HepG2 (cell line): Measurements from ENCODE around the gene CTIF. TPM values are rescaled to one million over a fixed set of nuclear protein-coding genes. Genes with fewer than 3 reads are reported as not detected.

Experiments
- ARNT2 ChIP-seq: sonication (generic); formaldehyde crosslinking; IDR thresholded peaks from 2 replicates; pipeline ENCODE4 v1.8.0; 2022; ENCODE audit warnings: mild to moderate bottlenecking, low read depth, missing genetic modification reagents, moderate library complexity
- EEA1 ChIP-seq: sonication (generic); formaldehyde crosslinking; IDR thresholded peaks from 2 replicates; pipeline ENCODE4 v1.5.1; 2020; ENCODE audit warnings: mild to moderate bottlenecking, missing genetic modification reagents, borderline replicate concordance
- JUND ChIP-seq: sonication (generic); formaldehyde crosslinking; IDR thresholded peaks from 2 replicates; pipeline ENCODE4 v1.8.0; 2022; ENCODE audit warnings: mild to moderate bottlenecking, missing genetic modification reagents
- MTF1 ChIP-seq: sonication (generic); formaldehyde crosslinking; IDR thresholded peaks from 2 replicates; pipeline ENCODE4 v1.5.0; 2020; ENCODE audit warnings: missing genetic modification reagents
- NR3C1 ChIP-seq: sonication (generic); formaldehyde crosslinking; IDR thresholded peaks from 2 replicates; pipeline ENCODE4 v1.4.0; 2020; ENCODE audit warnings: missing genetic modification reagents
- TMF1 ChIP-seq: sonication (generic); formaldehyde crosslinking; IDR thresholded peaks from 2 replicates; pipeline ENCODE4 v1.8.1; 2022; ENCODE audit warnings: low read depth, missing genetic modification reagents
- ZBTB20 ChIP-seq: sonication (generic); formaldehyde crosslinking; IDR thresholded peaks from 2 replicates; pipeline ENCODE4 v1.8.1; 2023; ENCODE audit warnings: missing genetic modification reagents, low read depth, mild to moderate bottlenecking, borderline replicate concordance
- ZFX ChIP-seq: sonication (generic); formaldehyde crosslinking; IDR thresholded peaks from 2 replicates; pipeline ENCODE4 v1.4.0; 2020; ENCODE audit warnings: mild to moderate bottlenecking, low read depth, missing genetic modification reagents, moderate library complexity
- ZNF101 ChIP-seq: sonication (generic); formaldehyde crosslinking; IDR thresholded peaks from 2 replicates; pipeline ENCODE4 v1.4.0; 2020; ENCODE audit warnings: mild to moderate bottlenecking, low read depth, missing genetic modification reagents, borderline replicate concordance
- ZNF556 ChIP-seq: sonication (generic); formaldehyde crosslinking; IDR thresholded peaks from 2 replicates; pipeline ENCODE4 v1.4.0; 2020; ENCODE audit warnings: mild to moderate bottlenecking, missing genetic modification reagents, borderline replicate concordance
- ZNF776 ChIP-seq: sonication (generic); formaldehyde crosslinking; IDR thresholded peaks from 2 replicates; pipeline ENCODE4 v1.4.0; 2020; ENCODE audit warnings: mild to moderate bottlenecking, missing genetic modification reagents
- polyA plus RNA-seq, 8 experiments: library from polyadenylated mRNA; depleted of rRNA in 3 of 8; stranded (reverse) in 7 of 8; unstranded in 1 of 8; fragments of >200 nt; fragmentation: Illumina TruSeq in 4 of 8; extraction: Trizol in 4 of 8; gene quantifications; 2 replicates each; pipeline versions ENCODE4 v1.2.1 to v1.2.3, GENCODE V29; 2011 to 2016; ENCODE audit warnings: low read depth in 4 of 8, missing spikeins in 1 of 8, mixed read lengths in 1 of 8; ENCODE audit not compliant: insufficient read depth in 1 of 8
- total RNA-seq, 5 experiments: library from RNA; depleted of rRNA; stranded (reverse); fragments of >200 nt; fragmentation: Illumina TruSeq; extraction: Trizol; gene quantifications; 2 replicates each; pipeline ENCODE4 v1.2.3, GENCODE V29; 2016; ENCODE audit warnings: low read depth in 1 of 5
- TF ChIP-seq, protein P1 (sequence below): sonication (generic); formaldehyde crosslinking; IDR thresholded peaks from 2 replicates; pipeline ENCODE4 v1.5.1; 2020; ENCODE audit warnings: missing genetic modification reagents, mild to moderate bottlenecking, borderline replicate concordance
- TF ChIP-seq, protein P2 (sequence below), 2 experiments: IDR thresholded peaks; 2 replicates each; pipeline ENCODE4 v1.6.1; 2011 to 2012; ENCODE audit warnings: low read length in 2 of 2, borderline replicate concordance in 1 of 2, low read depth in 1 of 2, mild to moderate bottlenecking in 1 of 2, moderate library complexity in 1 of 2
- TF ChIP-seq, protein P3 (sequence below): sonication (generic); formaldehyde crosslinking; IDR thresholded peaks from one replicate; pipeline ENCODE4 v1.5.1; 2020; ENCODE audit warnings: mild to moderate bottlenecking, missing genetic modification reagents; ENCODE audit errors: not compliant biosample characterization

CTIF gene
- total and polyA plus RNA-seq, 2 of the 13 experiments (the other 11 are each of a cell fraction or from before 2014, with no cell fraction given) = 18.2 to 28.0 TPM

DNA sequence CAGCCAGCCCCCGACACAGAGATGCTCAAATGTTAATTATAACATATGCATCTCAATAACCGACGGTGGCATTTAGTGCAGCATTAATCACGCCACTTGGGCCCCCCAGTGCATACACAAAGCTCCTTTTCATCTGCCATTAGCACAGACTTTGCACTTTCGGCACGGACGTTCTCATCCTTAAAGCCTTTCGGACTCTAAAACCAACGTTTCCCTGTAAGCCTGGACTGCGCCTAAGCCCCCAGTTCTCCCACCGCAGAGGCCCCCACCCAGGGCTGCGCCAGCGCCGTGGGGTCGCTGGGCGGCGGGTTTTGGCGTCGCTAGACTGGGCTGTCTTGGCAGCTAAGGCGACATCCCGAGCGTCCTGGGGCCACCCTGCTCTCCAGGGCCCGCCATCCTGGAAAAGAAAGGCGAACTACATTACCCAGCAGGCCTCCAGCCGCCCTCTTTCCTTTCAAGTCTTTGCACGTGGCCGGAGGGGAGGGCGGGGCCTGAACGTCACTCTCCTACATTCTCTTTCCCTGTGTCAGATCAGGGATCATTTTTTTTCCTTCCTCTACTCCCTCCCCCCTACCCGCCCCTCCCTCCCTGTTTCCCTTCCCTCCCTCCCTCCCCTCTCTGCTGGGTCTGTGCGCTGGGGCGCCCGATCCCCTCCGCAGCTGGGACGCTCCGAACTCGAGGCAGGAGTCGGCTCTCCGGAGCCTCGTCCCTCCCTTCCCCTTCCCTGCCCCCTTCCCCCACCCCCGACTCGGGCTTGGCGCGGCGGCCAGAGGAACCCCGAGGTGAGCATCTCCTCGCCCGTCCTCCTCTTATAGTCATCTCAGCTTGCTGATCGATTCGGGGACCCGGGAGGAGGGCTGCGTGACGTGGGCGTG is at the start of gene CTIF (continued):
- TF ChIP-seq, protein P1, sequence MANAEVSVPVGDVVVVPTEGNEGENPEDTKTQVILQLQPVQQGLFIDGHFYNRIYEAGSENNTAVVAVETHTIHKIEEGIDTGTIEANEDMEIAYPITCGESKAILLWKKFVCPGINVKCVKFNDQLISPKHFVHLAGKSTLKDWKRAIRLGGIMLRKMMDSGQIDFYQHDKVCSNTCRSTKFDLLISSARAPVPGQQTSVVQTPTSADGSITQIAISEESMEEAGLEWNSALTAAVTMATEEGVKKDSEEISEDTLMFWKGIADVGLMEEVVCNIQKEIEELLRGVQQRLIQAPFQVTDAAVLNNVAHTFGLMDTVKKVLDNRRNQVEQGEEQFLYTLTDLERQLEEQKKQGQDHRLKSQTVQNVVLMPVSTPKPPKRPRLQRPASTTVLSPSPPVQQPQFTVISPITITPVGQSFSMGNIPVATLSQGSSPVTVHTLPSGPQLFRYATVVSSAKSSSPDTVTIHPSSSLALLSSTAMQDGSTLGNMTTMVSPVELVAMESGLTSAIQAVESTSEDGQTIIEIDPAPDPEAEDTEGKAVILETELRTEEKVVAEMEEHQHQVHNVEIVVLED (CRISPR knock-in tag) = peak; percentile 36; the same call in 1 of the 2 replicates
- TF ChIP-seq ZBTB20 (CRISPR knock-in tag) = no peak
- TF ChIP-seq ZNF556 (CRISPR knock-in tag) = no peak
- TF ChIP-seq ZNF776 = no peak
- TF ChIP-seq NR3C1 (CRISPR knock-in tag) = no peak
- TF ChIP-seq EEA1 (CRISPR knock-in tag) = no peak
- peak; percentile 71 for TF ChIP-seq ZFX
- TF ChIP-seq JUND (CRISPR knock-in tag) = no peak
- TF ChIP-seq TMF1 (CRISPR knock-in tag) = no peak
- TF ChIP-seq MTF1 (CRISPR knock-in tag) = no peak
- TF ChIP-seq, protein P2, sequence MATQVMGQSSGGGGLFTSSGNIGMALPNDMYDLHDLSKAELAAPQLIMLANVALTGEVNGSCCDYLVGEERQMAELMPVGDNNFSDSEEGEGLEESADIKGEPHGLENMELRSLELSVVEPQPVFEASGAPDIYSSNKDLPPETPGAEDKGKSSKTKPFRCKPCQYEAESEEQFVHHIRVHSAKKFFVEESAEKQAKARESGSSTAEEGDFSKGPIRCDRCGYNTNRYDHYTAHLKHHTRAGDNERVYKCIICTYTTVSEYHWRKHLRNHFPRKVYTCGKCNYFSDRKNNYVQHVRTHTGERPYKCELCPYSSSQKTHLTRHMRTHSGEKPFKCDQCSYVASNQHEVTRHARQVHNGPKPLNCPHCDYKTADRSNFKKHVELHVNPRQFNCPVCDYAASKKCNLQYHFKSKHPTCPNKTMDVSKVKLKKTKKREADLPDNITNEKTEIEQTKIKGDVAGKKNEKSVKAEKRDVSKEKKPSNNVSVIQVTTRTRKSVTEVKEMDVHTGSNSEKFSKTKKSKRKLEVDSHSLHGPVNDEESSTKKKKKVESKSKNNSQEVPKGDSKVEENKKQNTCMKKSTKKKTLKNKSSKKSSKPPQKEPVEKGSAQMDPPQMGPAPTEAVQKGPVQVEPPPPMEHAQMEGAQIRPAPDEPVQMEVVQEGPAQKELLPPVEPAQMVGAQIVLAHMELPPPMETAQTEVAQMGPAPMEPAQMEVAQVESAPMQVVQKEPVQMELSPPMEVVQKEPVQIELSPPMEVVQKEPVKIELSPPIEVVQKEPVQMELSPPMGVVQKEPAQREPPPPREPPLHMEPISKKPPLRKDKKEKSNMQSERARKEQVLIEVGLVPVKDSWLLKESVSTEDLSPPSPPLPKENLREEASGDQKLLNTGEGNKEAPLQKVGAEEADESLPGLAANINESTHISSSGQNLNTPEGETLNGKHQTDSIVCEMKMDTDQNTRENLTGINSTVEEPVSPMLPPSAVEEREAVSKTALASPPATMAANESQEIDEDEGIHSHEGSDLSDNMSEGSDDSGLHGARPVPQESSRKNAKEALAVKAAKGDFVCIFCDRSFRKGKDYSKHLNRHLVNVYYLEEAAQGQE (IDR thresholded peaks at IDR 0.05; ENCODE audit: borderline replicate concordance in 1 of 2, low read depth in 1 of 2, low read length in 2 of 2) = peak in 1 of 2 experiments; percentile 59; a peak in 1 of 4 replicates
- no peak; the same call in 1 of the 2 replicates for TF ChIP-seq ARNT2 (CRISPR knock-in tag)
- TF ChIP-seq ZNF101 (CRISPR knock-in tag) = no peak
- TF ChIP-seq, protein P3, sequence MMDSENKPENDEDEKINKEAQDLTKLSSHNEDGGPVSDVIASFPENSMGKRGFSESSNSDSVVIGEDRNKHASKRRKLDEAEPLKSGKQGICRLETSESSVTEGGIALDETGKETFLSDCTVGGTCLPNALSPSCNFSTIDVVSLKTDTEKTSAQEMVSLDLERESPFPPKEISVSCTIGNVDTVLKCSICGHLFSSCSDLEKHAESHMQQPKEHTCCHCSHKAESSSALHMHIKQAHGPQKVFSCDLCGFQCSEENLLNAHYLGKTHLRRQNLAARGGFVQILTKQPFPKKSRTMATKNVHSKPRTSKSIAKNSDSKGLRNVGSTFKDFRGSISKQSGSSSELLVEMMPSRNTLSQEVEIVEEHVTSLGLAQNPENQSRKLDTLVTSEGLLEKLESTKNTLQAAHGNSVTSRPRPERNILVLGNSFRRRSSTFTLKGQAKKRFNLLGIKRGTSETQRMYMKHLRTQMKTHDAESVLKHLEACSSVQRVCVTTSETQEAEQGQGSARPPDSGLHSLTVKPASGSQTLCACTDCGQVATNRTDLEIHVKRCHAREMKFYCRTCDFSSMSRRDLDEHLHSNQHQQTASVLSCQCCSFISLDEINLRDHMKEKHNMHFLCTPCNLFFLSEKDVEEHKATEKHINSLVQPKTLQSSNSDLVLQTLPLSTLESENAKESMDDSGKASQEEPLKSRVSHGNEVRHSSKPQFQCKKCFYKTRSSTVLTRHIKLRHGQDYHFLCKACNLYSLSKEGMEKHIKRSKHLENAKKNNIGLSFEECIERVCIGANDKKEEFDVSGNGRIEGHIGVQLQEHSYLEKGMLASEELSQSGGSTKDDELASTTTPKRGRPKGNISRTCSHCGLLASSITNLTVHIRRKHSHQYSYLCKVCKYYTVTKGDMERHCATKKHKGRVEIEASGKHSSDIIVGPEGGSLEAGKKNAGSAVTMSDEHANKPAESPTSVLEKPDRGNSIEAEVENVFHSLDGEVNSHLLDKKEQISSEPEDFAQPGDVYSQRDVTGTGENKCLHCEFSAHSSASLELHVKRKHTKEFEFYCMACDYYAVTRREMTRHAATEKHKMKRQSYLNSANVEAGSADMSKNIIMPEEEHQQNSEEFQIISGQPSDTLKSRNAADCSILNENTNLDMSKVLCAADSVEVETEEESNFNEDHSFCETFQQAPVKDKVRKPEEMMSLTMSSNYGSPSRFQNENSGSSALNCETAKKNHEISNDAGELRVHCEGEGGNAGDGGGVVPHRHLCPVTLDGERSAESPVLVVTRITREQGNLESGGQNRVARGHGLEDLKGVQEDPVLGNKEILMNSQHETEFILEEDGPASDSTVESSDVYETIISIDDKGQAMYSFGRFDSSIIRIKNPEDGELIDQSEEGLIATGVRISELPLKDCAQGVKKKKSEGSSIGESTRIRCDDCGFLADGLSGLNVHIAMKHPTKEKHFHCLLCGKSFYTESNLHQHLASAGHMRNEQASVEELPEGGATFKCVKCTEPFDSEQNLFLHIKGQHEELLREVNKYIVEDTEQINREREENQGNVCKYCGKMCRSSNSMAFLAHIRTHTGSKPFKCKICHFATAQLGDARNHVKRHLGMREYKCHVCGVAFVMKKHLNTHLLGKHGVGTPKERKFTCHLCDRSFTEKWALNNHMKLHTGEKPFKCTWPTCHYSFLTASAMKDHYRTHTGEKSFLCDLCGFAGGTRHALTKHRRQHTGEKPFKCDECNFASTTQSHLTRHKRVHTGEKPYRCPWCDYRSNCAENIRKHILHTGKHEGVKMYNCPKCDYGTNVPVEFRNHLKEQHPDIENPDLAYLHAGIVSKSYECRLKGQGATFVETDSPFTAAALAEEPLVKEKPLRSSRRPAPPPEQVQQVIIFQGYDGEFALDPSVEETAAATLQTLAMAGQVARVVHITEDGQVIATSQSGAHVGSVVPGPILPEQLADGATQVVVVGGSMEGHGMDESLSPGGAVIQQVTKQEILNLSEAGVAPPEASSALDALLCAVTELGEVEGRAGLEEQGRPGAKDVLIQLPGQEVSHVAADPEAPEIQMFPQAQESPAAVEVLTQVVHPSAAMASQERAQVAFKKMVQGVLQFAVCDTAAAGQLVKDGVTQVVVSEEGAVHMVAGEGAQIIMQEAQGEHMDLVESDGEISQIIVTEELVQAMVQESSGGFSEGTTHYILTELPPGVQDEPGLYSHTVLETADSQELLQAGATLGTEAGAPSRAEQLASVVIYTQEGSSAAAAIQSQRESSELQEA = no peak
